Transverse colon (tissue), 4 donors: ENCODE measurements around the gene TMEM220.

Experiments
- EP300 ChIP-seq: sonication (generic); formaldehyde crosslinking; IDR thresholded peaks from one replicate; pipeline ENCODE4 v1.6.1; 2017; ENCODE audit warnings: antibody characterized with exemption, low read depth
- POLR2A ChIP-seq: fragments of 450-650 bp; IDR thresholded peaks from one replicate; pipeline ENCODE4 v1.6.1; 2016; ENCODE audit warnings: antibody characterized with exemption, mild to moderate bottlenecking, moderate library complexity
- POLR2AphosphoS5 ChIP-seq, 3 donors: sonication (generic); formaldehyde crosslinking; IDR thresholded peaks; one replicate each; pipeline ENCODE4 v1.6.1; 2016; ENCODE audit warnings: antibody characterized with exemption in 3 of 3
- TF ChIP-seq, protein P1 (sequence below), 5 experiments: fragments of 200-600 bp in 3 of 5; fragments of 450-650 bp in 2 of 5; sonication (generic) in 3 of 5; IDR thresholded peaks; 1 replicate in 2 of 5; 2 replicates in 3 of 5; pipeline ENCODE4 v1.5.1; 2016 to 2017; ENCODE audit warnings: antibody characterized with exemption in 5 of 5, inconsistent platforms in 3 of 5, mild to moderate bottlenecking in 2 of 5, moderate library complexity in 1 of 5

DNA sequence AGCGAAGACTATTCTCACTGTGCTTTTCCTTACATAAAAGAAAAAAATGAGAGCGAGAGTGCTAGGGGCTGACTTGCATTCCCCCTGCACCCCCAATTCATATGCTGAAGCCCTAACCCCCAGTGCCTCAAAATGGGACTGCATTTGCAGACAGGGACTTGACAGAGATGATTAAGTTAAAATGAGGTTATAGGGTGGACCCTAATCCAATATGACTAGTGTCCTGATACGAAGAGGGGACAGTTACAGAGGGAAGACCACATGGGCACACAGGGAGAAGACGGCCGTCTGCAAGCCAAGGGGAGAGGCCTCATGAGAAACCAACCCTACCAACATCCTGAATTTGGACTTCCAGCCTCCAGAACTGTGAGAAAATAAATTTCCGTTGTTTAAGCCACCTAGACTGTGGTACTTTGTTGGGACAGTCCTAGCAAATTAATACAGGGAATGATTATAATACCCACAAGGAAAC lies 1.6 kb upstream of the TMEM220 start:
- no peak for TF ChIP-seq POLR2AphosphoS5 (IDR thresholded peaks at IDR 0.05)
- TF ChIP-seq, protein P1, sequence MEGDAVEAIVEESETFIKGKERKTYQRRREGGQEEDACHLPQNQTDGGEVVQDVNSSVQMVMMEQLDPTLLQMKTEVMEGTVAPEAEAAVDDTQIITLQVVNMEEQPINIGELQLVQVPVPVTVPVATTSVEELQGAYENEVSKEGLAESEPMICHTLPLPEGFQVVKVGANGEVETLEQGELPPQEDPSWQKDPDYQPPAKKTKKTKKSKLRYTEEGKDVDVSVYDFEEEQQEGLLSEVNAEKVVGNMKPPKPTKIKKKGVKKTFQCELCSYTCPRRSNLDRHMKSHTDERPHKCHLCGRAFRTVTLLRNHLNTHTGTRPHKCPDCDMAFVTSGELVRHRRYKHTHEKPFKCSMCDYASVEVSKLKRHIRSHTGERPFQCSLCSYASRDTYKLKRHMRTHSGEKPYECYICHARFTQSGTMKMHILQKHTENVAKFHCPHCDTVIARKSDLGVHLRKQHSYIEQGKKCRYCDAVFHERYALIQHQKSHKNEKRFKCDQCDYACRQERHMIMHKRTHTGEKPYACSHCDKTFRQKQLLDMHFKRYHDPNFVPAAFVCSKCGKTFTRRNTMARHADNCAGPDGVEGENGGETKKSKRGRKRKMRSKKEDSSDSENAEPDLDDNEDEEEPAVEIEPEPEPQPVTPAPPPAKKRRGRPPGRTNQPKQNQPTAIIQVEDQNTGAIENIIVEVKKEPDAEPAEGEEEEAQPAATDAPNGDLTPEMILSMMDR (IDR thresholded peaks at IDR 0.05), result no peak
- no peak for TF ChIP-seq EP300
- TF ChIP-seq POLR2A, result no peak
